Naive thymus-derived CD4-positive, alpha-beta T cell (primary cell): Measurements from ENCODE around the gene MAN1C1. TPM values are rescaled to one million over a fixed set of nuclear protein-coding genes. Genes with fewer than 3 reads are reported as not detected.
A peak's percentile ranks its signal among the peaks of the same experiment; 100 is the strongest.

ENCODE experiments used
- ATAC-seq: fragments of 150-1000 bp; cut with Tn5 transposase; 2 replicates; pipeline ENCODE4 v1.10.0; 2021; ENCODE audit warnings: mild to moderate bottlenecking, moderate library complexity
- CTCF ChIA-PET: fragments of 350-600 bp; sonication (Branson Sonifier 250); formaldehyde crosslinking; loops from one replicate; lab custom pipeline; 2021; ENCODE audit warnings: antibody characterized with exemption; lab: Charles Lee
- POLR2A ChIA-PET: fragments of 350-600 bp; sonication (Branson Sonifier 250); formaldehyde crosslinking; loops from one replicate; lab custom pipeline; 2021; ENCODE audit warnings: antibody characterized with exemption, inconsistent platforms; lab: Charles Lee
- DNase-seq, 9 donors: peaks; one replicate each; pipeline versions ENCODE4 v3.0.0 to v3.0.0-alpha.2; 2020 to 2022; ENCODE audit warnings: mixed read lengths in 1 of 9
- H3K27ac ChIP-seq: one replicate; pipeline ENCODE4 v1.7.0; 2013; ENCODE audit warnings: mild to moderate bottlenecking, low read depth, low read length, moderate library complexity
- H3K27me3 ChIP-seq, 2 donors: one replicate each; pipeline ENCODE4 v1.7.0; 2013; ENCODE audit warnings: low read length in 2 of 2, mild to moderate bottlenecking in 2 of 2, moderate library complexity in 2 of 2; ENCODE audit not compliant: control insufficient read depth in 2 of 2, insufficient read depth in 2 of 2
- H3K36me3 ChIP-seq, 3 experiments: 1 replicate in 2 of 3; 2 replicates in 1 of 3; pipeline ENCODE4 v1.7.0; 2013; ENCODE audit warnings: low read length in 3 of 3, mild to moderate bottlenecking in 3 of 3, moderate library complexity in 1 of 3; ENCODE audit not compliant: insufficient read depth in 3 of 3, control insufficient read depth in 2 of 3
- H3K4me1 ChIP-seq, 2 donors: one replicate each; pipeline ENCODE4 v1.7.0; 2013; ENCODE audit warnings: low read length in 2 of 2, mild to moderate bottlenecking in 2 of 2, moderate library complexity in 1 of 2; ENCODE audit not compliant: control insufficient read depth in 2 of 2, insufficient read depth in 2 of 2
- H3K4me3 ChIP-seq: 2 replicates; pipeline ENCODE4 v1.7.0; 2013; ENCODE audit warnings: mild to moderate bottlenecking, low read length
- H3K9me3 ChIP-seq, 3 experiments: 1 replicate in 2 of 3; 2 replicates in 1 of 3; pipeline ENCODE4 v1.7.0; 2013; ENCODE audit warnings: low read length in 3 of 3; ENCODE audit not compliant: control insufficient read depth in 2 of 3
- H3K27ac Mint-ChIP-seq, 9 donors: one replicate each; pipeline ENCODE4 v1.8.0; 2020 to 2022; ENCODE audit warnings: mixed read lengths in 9 of 9, mild to moderate bottlenecking in 8 of 9, moderate library complexity in 5 of 9, inconsistent platforms in 2 of 9
- H3K27me3 Mint-ChIP-seq, 5 donors: one replicate each; pipeline ENCODE4 v1.8.0; 2021 to 2022; ENCODE audit warnings: mixed read lengths in 5 of 5, mild to moderate bottlenecking in 1 of 5
- H3K36me3 Mint-ChIP-seq, 5 donors: one replicate each; pipeline ENCODE4 v1.8.0; 2020 to 2022; ENCODE audit warnings: mixed read lengths in 5 of 5, mild to moderate bottlenecking in 3 of 5, inconsistent platforms in 1 of 5
- H3K4me1 Mint-ChIP-seq, 7 donors: one replicate each; pipeline ENCODE4 v1.8.0; 2020 to 2022; ENCODE audit warnings: mixed read lengths in 7 of 7, mild to moderate bottlenecking in 3 of 7, inconsistent platforms in 1 of 7
- H3K4me3 Mint-ChIP-seq, 10 donors: one replicate each; pipeline ENCODE4 v1.8.0; 2020 to 2022; ENCODE audit warnings: mild to moderate bottlenecking in 10 of 10, mixed read lengths in 10 of 10, moderate library complexity in 6 of 10, inconsistent platforms in 2 of 10
- H3K9me3 Mint-ChIP-seq, 11 donors: one replicate each; pipeline ENCODE4 v1.8.0; 2020 to 2022; ENCODE audit warnings: mixed read lengths in 11 of 11, mild to moderate bottlenecking in 4 of 11, inconsistent platforms in 1 of 11, moderate library complexity in 1 of 11
- intact Hi-C, 2 donors: fragments of 100-400 bp; cut with micrococcal nuclease; formaldehyde crosslinking; loops; one replicate each; pipeline ENCODE4 v1.15.1; 2023
- polyA plus RNA-seq, 2 donors: library from polyadenylated mRNA; unstranded; fragments of 300-500 nt; fragmentation: Illumina TruSeq; gene quantifications; one replicate each; pipeline ENCODE4 v1.2.3, GENCODE V29; 2021
- total RNA-seq, 6 experiments: library from RNA in 5 of 6; stranded (reverse) in 5 of 6; gene quantifications; 1 replicate in 5 of 6; 2 replicates in 1 of 6; pipeline ENCODE4 v1.2.3 and lab custom pipeline; 2021 to 2026

Gene MAN1C1
- total and polyA plus RNA-seq, 7 experiments from 2014 or later: 16.0 to 85.5 (median 61.0) TPM

DNA sequence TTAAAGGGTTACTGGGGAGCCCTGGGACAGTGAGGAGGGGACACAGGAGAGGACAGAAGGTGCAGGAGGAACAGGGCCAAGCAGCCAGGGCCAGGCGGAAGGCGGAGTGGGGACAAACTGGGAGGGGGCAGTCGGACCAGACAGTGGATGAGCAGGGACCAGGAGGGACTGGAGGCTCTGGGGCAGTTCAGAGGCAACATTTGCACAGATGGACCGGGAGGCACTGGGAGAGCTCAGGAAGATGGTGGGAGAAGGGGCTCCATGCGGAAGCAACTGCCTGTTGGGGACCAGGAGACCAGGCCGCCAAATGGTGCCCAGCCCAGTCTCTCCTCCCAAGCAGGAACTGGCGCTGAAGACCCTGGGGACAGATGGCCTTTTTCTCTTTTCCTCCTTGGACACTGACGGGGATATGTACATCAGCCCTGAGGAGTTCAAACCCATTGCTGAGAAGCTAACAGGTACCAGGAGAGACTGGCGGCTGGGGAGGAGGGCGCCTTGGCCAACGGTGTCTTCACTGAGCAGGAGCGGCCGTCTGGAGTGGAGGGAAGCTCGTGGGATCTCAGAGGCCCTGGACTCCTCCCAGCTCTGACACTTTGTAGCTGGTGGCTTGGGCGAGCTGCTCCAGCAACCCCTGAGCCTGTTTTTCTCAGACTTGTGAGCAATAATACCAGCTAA, 184.2 kb downstream of the MAN1C1 start:
- ATAC-seq: no peak

DNA sequence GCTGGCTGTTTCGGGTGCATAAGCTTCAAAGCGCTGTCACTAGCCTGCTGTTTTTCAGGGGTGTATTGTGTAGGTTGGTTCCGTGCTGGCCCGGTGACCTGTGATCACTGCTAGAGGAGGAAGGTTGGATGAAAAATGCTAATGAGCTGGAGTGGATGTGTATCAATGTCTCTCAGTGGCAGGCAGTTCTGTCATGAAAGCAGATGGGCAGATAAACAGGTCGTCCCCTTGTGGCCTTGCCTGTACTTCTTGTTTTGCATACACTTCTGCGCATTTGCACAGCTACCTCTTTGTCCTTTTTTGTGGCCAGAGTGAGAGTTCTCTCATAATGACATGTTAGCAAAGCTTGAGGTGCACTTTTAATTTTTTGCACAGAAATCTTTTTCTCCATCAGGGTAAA, 186.3 kb downstream of the MAN1C1 start:
- Mint-ChIP-seq H3K27ac (peak overlapping the region in 6 of 9 donors; percentile 2 to 61 (median 42)), H3K4me3 (peak overlapping the region; percentile 19 to 90 (median 63)), H3K36me3 (peaks cover 0 to 21% (median 4%) of the 10 kb centered on the region in 5 donors), H3K4me1 (peaks cover 26 to 72% (median 63%) of the 10 kb centered on the region in 7 donors), H3K9me3 (peaks cover 0 to 1% (median 0%) of the 10 kb centered on the region in 11 donors), H3K27me3 (peaks cover 0 to 26% (median 0%) of the 10 kb centered on the region in 5 donors)
- CTCF ChIA-PET: interaction anchor here (0.6 to 3.6 kb wide), 9 partner anchors 89 to 286 kb away, joined by 3 to 24 read pairs (median 3); no protein-coding TSS in a partner anchor
- peaks cover 12 to 40% of the 10 kb centered on the region in 2 donors for H3K4me1 ChIP-seq
- peaks cover 0 to 29% (median 0%) of the 10 kb centered on the region in 3 experiments for H3K36me3 ChIP-seq
- H3K9me3 ChIP-seq: no peaks in the 10 kb centered on the region
- POLR2A ChIA-PET: interaction anchor here (0.6 to 4.9 kb wide), 9 partner anchors 17 to 231 kb away, joined by 3 to 25 read pairs (median 3); partner anchors contain the start of gene MTFR1L
- intact Hi-C loops: no loop called here
- H3K4me3 ChIP-seq: no peak overlapping the region
- no peaks in the 10 kb centered on the region for H3K27me3 ChIP-seq
- H3K27ac ChIP-seq: no peak overlapping the region
- DNase-seq (peak in 1 of 9 donors; percentile 39), ATAC-seq (peak; percentile 30)

More for the DNA sequence above, 184.2 kb downstream of the MAN1C1 start:
- Mint-ChIP-seq H3K27ac (peak overlapping the region; percentile 15 to 92 (median 79)), H3K9me3 (peaks cover 0 to 3% (median 0%) of the 10 kb centered on the region in 11 donors), H3K4me1 (peaks cover 42 to 89% (median 82%) of the 10 kb centered on the region in 7 donors), H3K4me3 (peak overlapping the region; percentile 74 to 90 (median 84)), H3K36me3 (peaks cover 0 to 11% (median 4%) of the 10 kb centered on the region in 5 donors), H3K27me3 (peaks cover 0 to 33% (median 0%) of the 10 kb centered on the region in 5 donors)
- intact Hi-C loops: no loop called here
- POLR2A ChIA-PET: interaction anchor here (0.6 to 4.9 kb wide), 15 partner anchors 9 to 296 kb away, joined by 3 to 25 read pairs (median 3); partner anchors contain the start of gene MTFR1L
- H3K27ac ChIP-seq: peak overlapping the region; percentile 61
- H3K36me3 ChIP-seq: peaks cover 0 to 11% (median 0%) of the 10 kb centered on the region in 3 experiments
- H3K9me3 ChIP-seq: no peaks in the 10 kb centered on the region
- peak overlapping the region; percentile 47 for H3K4me3 ChIP-seq
- peaks cover 32 to 59% of the 10 kb centered on the region in 2 donors for H3K4me1 ChIP-seq
- DNase-seq: no peak
- no peaks in the 10 kb centered on the region for H3K27me3 ChIP-seq
- CTCF ChIA-PET: interaction anchor here (0.6 to 4.1 kb wide), 7 partner anchors 10 to 280 kb away, joined by 3 to 32 read pairs (median 5); no protein-coding TSS in a partner anchor

DNA sequence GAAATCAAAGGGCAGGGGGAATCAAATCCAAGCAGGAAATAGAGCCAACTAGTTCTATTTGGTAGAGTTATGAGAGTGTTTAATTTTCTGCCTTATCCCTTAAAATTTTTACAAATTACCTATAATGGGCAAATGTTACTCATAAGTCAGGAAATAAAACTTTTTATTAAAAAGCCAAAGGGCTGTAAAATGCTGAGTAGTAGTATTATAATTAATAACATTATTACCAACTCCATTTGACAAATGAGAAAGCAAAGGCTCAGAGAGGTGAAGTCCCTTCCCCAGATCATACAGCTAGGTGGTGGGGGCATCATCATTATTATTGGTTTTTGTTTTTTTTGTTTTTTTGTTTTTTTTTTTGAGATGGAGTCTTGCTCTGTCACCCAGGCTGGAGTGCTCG, 186.8 kb downstream of the MAN1C1 start:
- peak overlapping the region in 4 of 10 donors; percentile 40 to 86 (median 58) for H3K4me3 Mint-ChIP-seq
- H3K27ac ChIP-seq: no peak overlapping the region
- H3K27me3 Mint-ChIP-seq: peaks cover 0 to 26% (median 0%) of the 10 kb centered on the region in 5 donors
- peaks cover 0 to 1% (median 0%) of the 10 kb centered on the region in 11 donors for H3K9me3 Mint-ChIP-seq
- DNase-seq (no peak), ATAC-seq (no peak)
- H3K36me3 ChIP-seq: peaks cover 0 to 33% (median 0%) of the 10 kb centered on the region in 3 experiments
- no peaks in the 10 kb centered on the region for H3K27me3 ChIP-seq
- ChIA-PET CTCF (interaction anchor here (0.6 to 3.6 kb wide), 8 partner anchors 184 to 287 kb away, joined by 3 to 24 read pairs (median 3); no protein-coding TSS in a partner anchor), POLR2A (interaction anchor here (1.0 to 4.9 kb wide), 5 partner anchors 16 to 194 kb away, joined by 3 to 25 read pairs (median 4); partner anchors contain the start of gene MTFR1L)
- H3K36me3 Mint-ChIP-seq: peaks cover 0 to 21% (median 4%) of the 10 kb centered on the region in 5 donors
- H3K9me3 ChIP-seq: no peaks in the 10 kb centered on the region
- intact Hi-C loops: no loop called here
- peak overlapping the region in 4 of 9 donors; percentile 2 to 55 (median 28) for H3K27ac Mint-ChIP-seq
- H3K4me1 Mint-ChIP-seq: peaks cover 24 to 68% (median 59%) of the 10 kb centered on the region in 7 donors
- H3K4me1 ChIP-seq: peaks cover 10 to 36% of the 10 kb centered on the region in 2 donors
- no peak overlapping the region for H3K4me3 ChIP-seq

DNA sequence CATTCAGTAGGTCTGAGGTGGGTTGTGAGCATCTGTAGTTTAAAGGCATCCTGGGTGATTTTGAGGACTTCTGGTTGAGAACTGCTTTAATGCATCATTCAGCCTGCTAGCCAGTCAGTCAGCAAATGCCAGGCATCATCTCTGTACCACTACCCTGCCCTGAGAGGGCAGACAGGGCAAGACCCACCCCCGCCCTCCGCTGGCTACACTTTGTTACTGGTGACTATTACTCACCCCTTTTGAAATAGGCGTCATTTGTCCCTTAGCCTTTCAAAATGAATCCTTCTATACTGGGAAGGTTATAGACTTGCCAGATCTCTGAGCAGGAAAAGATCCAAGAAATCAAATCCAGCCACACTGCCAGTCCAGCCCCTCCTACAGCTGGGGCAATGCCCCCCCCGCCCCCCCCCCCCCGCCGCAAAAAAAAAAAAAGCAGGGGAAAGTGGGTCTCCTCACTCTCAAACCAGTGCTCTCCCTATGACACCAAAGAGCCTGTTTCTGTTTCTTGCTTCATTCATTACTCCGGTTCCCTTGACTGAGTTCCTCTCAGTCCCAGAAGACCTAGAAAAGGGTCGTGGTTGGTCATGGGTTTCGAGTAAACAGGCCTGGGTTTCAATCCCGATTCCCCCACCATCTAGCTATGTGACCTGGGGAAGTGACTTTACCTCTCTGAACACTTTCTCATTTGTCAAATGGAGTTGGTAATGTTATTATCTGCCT, 187.8 kb downstream of the MAN1C1 start:
- DNase-seq (no peak), ATAC-seq (no peak)
- Histone ChIP-seq H3K9me3 (no peaks in the 10 kb centered on the region), H3K27me3 (no peaks in the 10 kb centered on the region), H3K36me3 (peaks cover 0 to 44% (median 0%) of the 10 kb centered on the region in 3 experiments), H3K4me3 (no peak overlapping the region), H3K27ac (no peak overlapping the region), H3K4me1 (peaks cover 10 to 28% of the 10 kb centered on the region in 2 donors)
- CTCF ChIA-PET: interaction anchor here (0.8 to 3.6 kb wide), 3 partner anchors 185 to 284 kb away, joined by 3 to 24 read pairs (median 6); no protein-coding TSS in a partner anchor
- H3K4me1 Mint-ChIP-seq: peaks cover 23 to 58% (median 51%) of the 10 kb centered on the region in 7 donors
- H3K27ac Mint-ChIP-seq: no peak overlapping the region
- peaks cover 0 to 26% (median 0%) of the 10 kb centered on the region in 5 donors for H3K27me3 Mint-ChIP-seq
- H3K9me3 Mint-ChIP-seq: peaks cover 0 to 1% (median 0%) of the 10 kb centered on the region in 11 donors
- intact Hi-C loops: no loop called here
- POLR2A ChIA-PET: interaction anchor here (4.9 kb wide), 1 partner anchor 15 kb away, joined by 25 read pairs; the partner anchor contains the start of gene MTFR1L
- H3K36me3 Mint-ChIP-seq: peaks cover 0 to 25% (median 4%) of the 10 kb centered on the region in 5 donors
- H3K4me3 Mint-ChIP-seq: peak overlapping the region in 1 of 10 donors; percentile 47

DNA sequence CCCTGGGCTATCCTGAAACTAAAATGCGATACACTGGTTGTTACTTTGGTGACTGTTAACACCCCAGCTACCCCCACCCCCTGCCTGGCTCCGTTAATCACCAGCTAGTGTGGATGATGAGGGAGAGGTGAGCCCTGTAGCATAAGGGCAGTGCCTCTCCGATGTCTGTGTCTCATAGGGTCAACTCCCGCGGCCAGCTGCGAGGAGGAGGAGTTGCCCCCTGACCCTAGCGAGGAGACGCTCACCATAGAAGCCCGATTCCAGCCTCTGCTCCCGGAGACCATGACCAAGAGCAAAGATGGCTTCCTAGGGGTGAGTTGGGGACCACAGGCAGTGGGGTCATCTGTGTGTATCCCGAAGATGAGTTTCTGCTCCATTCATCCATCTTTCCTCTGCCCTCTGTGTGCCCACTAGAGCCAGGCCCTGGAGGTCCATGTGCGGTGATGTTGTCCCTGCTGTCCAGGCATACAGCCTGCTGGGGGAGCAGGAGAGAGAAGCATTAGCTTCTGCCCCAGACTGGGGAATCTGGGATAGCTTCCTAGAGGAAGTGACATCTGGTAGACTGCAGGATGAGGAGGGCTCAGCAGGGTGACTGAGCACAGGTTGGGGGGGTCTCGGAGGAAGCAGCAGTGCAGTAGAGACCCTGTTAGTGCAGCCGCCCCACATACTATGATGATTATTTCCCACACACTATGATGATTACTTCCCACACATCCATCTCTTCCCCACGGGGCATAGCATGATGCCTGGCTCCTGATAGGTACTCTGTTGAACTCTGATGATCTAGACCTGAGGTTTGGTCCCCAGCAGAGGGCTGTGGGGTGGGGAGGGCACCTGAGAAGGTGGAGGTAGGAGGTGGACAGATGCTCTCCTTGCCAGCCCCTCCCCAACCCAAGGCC, 188.6 kb downstream of the MAN1C1 start:
- no peak overlapping the region for H3K4me3 ChIP-seq
- DNase-seq: no peak
- no peaks in the 10 kb centered on the region for H3K9me3 ChIP-seq
- ChIA-PET POLR2A (interaction anchor here (1.0 to 4.9 kb wide), 2 partner anchors 14 to 233 kb away, joined by 3 to 25 read pairs; partner anchors contain the start of gene MTFR1L), CTCF (interaction anchor here (1.4 kb wide), 1 partner anchor 284 kb away, joined by 6 read pairs; no protein-coding TSS in a partner anchor)
- Mint-ChIP-seq H3K4me3 (peak overlapping the region in 1 of 10 donors; percentile 47), H3K9me3 (no peaks in the 10 kb centered on the region), H3K36me3 (peaks cover 0 to 25% (median 4%) of the 10 kb centered on the region in 5 donors), H3K27me3 (peaks cover 0 to 26% (median 0%) of the 10 kb centered on the region in 5 donors), H3K4me1 (peaks cover 20 to 54% (median 47%) of the 10 kb centered on the region in 7 donors), H3K27ac (peak overlapping the region in 1 of 9 donors; percentile 56)
- H3K27ac ChIP-seq: no peak overlapping the region
- intact Hi-C loops: no loop called here
- peaks cover 0 to 52% (median 0%) of the 10 kb centered on the region in 3 experiments for H3K36me3 ChIP-seq
- no peak for ATAC-seq
- H3K4me1 ChIP-seq: peaks cover 10 to 24% of the 10 kb centered on the region in 2 donors
- H3K27me3 ChIP-seq: no peaks in the 10 kb centered on the region
